Central memory CD8-positive, alpha-beta T cell (primary cell): Measurements from ENCODE around the gene PRKAR2B.

Experiments used
- ATAC-seq: fragments of 150-1000 bp; cut with Tn5 transposase; replicated peaks from 2 replicates; pipeline ENCODE4 v1.10.0; 2022; ENCODE audit warnings: mild to moderate bottlenecking, moderate FRiP score, moderate number of reproducible peaks; ENCODE audit not compliant: poor library complexity, severe bottlenecking; ENCODE audit errors: extremely low read depth
- DNase-seq, 2 donors: peaks; one replicate each; pipeline ENCODE4 v3.0.0; 2021; ENCODE audit warnings: low spot score in 2 of 2
- H3K27ac Mint-ChIP-seq: one replicate; pipeline ENCODE4 v1.8.0; 2022; ENCODE audit warnings: low read depth, mild to moderate bottlenecking, moderate library complexity, mixed read lengths
- H3K27me3 Mint-ChIP-seq: one replicate; pipeline ENCODE4 v1.8.0; 2022; ENCODE audit warnings: mixed read lengths
- H3K36me3 Mint-ChIP-seq: one replicate; pipeline ENCODE4 v1.8.0; 2022; ENCODE audit warnings: mild to moderate bottlenecking, moderate library complexity, mixed read lengths; ENCODE audit not compliant: insufficient read depth
- H3K4me1 Mint-ChIP-seq: one replicate; pipeline ENCODE4 v1.8.0; 2022; ENCODE audit warnings: mixed read lengths
- H3K4me3 Mint-ChIP-seq: one replicate; pipeline ENCODE4 v1.8.0; 2022; ENCODE audit warnings: mild to moderate bottlenecking, moderate library complexity, mixed read lengths
- H3K9me3 Mint-ChIP-seq: one replicate; pipeline ENCODE4 v1.8.0; 2022; ENCODE audit warnings: mixed read lengths

PRKAR2B gene

DNA sequence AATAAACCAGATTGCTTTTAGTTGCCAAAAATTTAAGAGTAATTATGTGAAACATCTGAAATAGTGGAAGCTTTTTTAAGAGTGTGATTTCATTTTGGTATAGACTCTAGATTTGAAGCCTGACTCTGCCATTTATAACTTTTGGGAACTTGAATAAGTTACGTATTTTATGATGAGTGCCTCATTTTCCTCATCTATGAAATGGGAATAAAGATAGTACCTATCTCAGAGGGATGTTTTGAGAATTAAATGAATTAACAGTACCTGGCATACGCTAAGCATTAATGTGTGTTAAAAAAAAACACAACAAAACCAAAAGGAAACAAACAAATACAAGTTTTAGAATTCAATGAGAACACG, 12.9 kb downstream of the PRKAR2B start:
- no peak for ATAC-seq
- no peak overlapping the region for H3K27ac Mint-ChIP-seq
- DNase-seq, result no peak
- no peaks in the 10 kb centered on the region for H3K9me3 Mint-ChIP-seq
- no peaks in the 10 kb centered on the region for H3K36me3 Mint-ChIP-seq
- H3K4me3 Mint-ChIP-seq, result no peak overlapping the region
- peaks cover 36% of the 10 kb centered on the region for H3K27me3 Mint-ChIP-seq
- H3K4me1 Mint-ChIP-seq, result no peaks in the 10 kb centered on the region

DNA sequence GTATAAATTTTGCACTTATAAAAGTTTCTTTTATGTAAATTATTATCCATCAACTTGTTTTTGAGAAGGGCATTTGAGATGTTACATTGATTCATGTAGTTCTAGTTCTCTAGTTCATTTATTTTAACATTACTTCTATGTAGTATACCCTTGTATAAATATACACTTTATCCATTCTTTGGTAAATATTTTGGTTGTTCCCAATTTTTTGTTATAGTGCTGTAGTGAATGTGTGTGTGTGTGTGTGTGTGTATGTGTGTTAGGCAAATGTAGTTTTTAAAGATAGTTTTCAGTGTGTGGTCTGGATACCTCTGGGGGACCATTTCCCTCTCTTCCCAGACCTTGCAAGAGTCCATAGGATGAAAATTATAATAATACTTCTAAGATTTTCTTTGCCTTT, 15.0 kb downstream of the PRKAR2B start:
- DNase-seq, result no peak
- Mint-ChIP-seq H3K27ac (no peak overlapping the region), H3K9me3 (no peaks in the 10 kb centered on the region), H3K4me1 (no peaks in the 10 kb centered on the region), H3K36me3 (no peaks in the 10 kb centered on the region), H3K27me3 (peaks cover 49% of the 10 kb centered on the region), H3K4me3 (no peak overlapping the region)
- ATAC-seq, result no peak

DNA sequence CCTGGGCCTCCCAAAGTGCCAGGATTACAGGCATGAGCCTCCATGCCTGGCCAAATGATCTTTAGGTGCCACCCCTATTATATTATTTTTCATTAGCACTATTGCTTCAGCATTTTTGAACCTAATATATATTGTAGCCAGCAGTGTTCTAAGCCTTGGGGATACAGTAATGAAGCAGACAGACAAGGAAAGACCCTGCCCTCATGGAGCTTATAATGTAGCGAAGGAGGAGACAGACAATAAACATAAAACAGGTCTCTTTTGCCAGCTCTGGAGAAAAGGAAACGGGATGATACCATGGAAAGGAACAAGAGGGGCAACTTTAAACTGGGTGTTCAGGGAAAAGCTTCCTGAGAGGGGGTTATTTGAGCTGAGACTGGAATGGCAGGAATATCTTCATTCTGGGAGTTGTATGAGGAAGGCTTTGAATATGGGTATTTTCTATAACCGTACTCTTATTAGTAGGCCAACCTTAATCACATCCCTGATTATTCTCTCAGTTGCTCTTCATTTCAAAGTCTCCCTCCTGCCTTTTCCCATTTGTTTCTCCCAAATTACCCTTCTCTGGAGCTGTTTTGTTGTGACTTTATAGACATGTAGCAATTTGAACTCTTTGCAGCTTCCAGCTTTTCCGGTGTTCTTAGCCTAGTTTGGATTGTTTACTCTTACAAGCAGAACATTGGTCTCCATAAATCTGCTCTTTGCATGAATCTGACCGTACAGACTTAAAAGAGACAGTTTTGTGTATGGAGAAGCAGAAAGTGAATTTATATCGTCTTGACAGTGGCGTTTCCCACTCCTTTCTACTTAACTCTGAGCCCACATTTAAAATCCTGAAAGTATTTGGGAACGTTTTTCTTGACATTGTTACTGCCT, 19.0 kb downstream of the PRKAR2B start:
- Mint-ChIP-seq H3K27ac (no peak overlapping the region), H3K9me3 (no peaks in the 10 kb centered on the region), H3K4me3 (no peak overlapping the region), H3K36me3 (no peaks in the 10 kb centered on the region), H3K27me3 (peaks cover 49% of the 10 kb centered on the region), H3K4me1 (no peaks in the 10 kb centered on the region)
- ATAC-seq (no peak), DNase-seq (no peak)

DNA sequence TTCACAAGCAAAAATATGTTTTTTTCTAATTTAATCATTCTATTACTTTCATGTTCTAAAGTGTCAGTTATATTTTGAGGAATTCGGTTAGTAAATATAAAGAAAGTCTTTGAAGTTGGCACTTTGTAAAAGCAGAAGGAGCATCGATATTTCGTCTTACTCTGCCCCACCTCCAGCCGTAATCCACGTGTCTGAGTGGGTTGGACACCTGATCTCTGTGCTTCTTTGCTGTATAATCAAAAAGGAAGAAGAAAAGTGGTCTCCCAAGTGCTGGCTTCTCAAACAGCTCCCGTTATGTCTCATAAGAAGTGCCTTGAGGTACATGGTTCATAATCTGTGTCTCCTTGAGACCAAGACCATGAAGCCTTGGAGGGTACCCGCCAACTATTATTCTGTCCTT, 19.8 kb downstream of the PRKAR2B start:
- H3K27me3 Mint-ChIP-seq, result peaks cover 52% of the 10 kb centered on the region
- H3K36me3 Mint-ChIP-seq, result peaks cover under 1% of the 10 kb centered on the region
- H3K27ac Mint-ChIP-seq, result no peak overlapping the region
- no peaks in the 10 kb centered on the region for H3K4me1 Mint-ChIP-seq
- DNase-seq (no peak), ATAC-seq (no peak)
- H3K9me3 Mint-ChIP-seq, result no peaks in the 10 kb centered on the region
- no peak overlapping the region for H3K4me3 Mint-ChIP-seq

DNA sequence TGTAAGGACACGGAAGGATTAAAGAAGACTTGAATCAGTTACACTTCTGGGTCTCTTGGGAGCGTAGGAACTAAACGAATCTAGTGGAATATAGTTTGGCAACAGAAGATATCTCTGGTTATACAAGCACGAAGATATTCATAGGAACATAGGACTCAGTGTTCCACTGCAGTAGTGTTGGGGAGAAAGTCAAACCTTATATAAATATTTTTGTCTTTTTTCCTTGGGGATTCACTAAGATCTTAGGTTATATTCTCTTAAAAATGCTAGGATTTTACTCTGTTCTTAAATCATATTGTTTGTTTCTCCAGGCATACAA, 21.4 kb downstream of the PRKAR2B start:
- no peaks in the 10 kb centered on the region for H3K9me3 Mint-ChIP-seq
- no peak for ATAC-seq

DNA sequence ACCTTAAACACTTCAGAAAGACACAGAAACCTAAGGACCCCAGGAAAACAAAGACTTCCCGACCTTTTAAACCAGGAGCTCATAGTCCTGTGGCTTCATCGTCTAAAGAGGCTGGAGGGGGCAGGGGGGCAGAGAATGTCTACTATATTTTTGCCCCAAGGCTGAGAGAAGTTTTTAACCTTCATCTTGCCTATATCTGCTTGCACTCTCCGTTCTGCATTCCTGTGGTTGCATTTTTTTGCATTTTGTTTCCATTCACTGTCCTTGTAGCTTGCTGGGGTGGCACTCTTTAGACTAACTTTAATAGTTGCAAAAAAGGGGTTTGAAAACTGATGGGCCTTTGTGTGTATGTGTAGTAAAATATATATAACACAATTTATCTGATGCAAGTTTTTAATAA, 23.7 kb downstream of the PRKAR2B start:
- ATAC-seq (no peak), DNase-seq (no peak)
- no peak overlapping the region for H3K4me3 Mint-ChIP-seq
- no peaks in the 10 kb centered on the region for H3K4me1 Mint-ChIP-seq
- peaks cover 2% of the 10 kb centered on the region for H3K36me3 Mint-ChIP-seq
- H3K9me3 Mint-ChIP-seq, result no peaks in the 10 kb centered on the region
- H3K27ac Mint-ChIP-seq, result no peak overlapping the region
- H3K27me3 Mint-ChIP-seq, result peaks cover 49% of the 10 kb centered on the region

More for the DNA sequence above, 21.4 kb downstream of the PRKAR2B start:
- Mint-ChIP-seq H3K4me3 (no peak overlapping the region), H3K4me1 (no peaks in the 10 kb centered on the region), H3K27ac (no peak overlapping the region), H3K27me3 (peaks cover 55% of the 10 kb centered on the region), H3K36me3 (peaks cover 2% of the 10 kb centered on the region)
- no peak for DNase-seq

DNA sequence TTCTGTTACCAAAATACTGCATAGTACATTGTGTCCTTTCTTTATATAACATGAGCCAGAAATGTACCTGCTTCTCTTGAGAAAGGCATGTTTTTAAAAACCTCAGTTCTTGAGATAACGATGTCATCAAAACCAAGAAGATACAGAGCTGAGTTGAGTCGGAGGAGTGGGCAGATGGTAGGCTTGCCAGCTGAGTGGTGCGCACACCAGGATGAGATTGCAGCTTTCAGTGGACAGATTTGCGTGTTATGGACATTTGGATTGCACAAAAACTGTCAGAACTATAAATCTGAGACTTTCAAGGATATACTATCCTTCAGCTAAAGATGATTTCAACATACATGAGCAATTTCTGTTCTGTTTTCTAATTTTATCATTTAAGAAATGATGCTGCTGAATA, 25.0 kb downstream of the PRKAR2B start:
- peaks cover 2% of the 10 kb centered on the region for H3K36me3 Mint-ChIP-seq
- H3K4me3 Mint-ChIP-seq, result no peak overlapping the region
- no peaks in the 10 kb centered on the region for H3K9me3 Mint-ChIP-seq
- H3K27ac Mint-ChIP-seq, result no peak overlapping the region
- no peaks in the 10 kb centered on the region for H3K4me1 Mint-ChIP-seq
- no peak for ATAC-seq
- H3K27me3 Mint-ChIP-seq, result peaks cover 39% of the 10 kb centered on the region
- DNase-seq, result no peak

DNA sequence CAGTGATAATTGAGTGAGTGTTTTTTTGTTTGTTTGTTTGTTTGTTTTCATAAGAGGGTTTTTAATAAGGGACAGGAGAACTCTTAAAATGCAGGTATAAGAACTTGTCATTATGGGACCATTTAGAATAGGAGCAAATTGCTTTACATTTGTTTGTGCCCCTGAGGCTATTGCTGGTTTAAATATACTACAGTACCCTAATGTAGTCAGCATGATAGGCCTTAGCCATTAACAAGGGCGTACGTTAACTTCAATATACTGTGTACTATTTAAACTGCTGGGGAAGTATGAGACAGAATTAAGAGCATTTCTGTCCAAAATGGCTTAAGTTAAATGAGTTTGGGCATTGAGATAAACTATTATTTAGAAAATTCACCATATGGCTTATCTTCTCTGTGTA, 26.2 kb downstream of the PRKAR2B start:
- H3K27me3 Mint-ChIP-seq, result peaks cover 31% of the 10 kb centered on the region
- peaks cover 2% of the 10 kb centered on the region for H3K36me3 Mint-ChIP-seq
- H3K9me3 Mint-ChIP-seq, result no peaks in the 10 kb centered on the region
- DNase-seq (no peak), ATAC-seq (no peak)
- no peaks in the 10 kb centered on the region for H3K4me1 Mint-ChIP-seq
- H3K4me3 Mint-ChIP-seq, result no peak overlapping the region
- H3K27ac Mint-ChIP-seq, result no peak overlapping the region

DNA sequence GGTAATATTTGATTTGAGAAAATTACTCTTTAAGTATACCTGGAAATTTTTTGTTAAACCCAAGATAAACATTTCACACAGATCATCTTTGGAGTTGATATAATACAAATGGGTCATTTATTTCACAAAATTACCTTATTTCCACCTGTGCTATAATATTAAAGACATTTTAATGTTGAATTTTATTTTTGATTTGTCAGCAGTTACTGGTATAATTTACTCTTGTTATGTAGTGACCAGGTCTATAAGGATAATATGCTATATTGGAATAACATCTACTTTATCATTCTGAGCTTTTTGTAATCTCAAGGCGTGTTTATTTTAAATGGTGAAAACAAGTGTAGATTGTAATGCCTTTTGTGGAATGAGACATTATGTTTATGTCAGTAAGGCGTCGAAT, 26.6 kb downstream of the PRKAR2B start:
- DNase-seq (no peak), ATAC-seq (no peak)
- H3K4me3 Mint-ChIP-seq, result no peak overlapping the region
- no peaks in the 10 kb centered on the region for H3K9me3 Mint-ChIP-seq
- H3K36me3 Mint-ChIP-seq, result peaks cover 2% of the 10 kb centered on the region
- H3K27ac Mint-ChIP-seq, result no peak overlapping the region
- peaks cover 27% of the 10 kb centered on the region for H3K27me3 Mint-ChIP-seq
- no peaks in the 10 kb centered on the region for H3K4me1 Mint-ChIP-seq

DNA sequence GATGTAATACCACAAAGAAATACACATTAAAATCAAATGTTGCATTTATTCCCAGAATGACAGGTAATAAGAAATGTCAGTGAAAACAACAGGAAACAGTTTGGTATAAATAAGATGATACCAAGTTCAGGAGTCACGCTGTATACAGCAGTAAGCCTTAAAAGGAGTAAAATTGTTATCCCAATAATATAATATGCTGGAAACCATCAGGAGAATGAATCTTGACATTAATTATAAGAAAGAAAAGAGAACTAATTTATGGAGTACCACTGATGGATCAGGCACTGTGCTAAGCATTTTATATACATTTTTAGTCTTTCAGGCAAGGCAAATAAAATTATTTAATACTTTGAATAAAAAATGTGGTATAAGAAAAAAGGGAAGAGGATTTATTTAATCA, 27.6 kb downstream of the PRKAR2B start:
- H3K36me3 Mint-ChIP-seq, result peaks cover 2% of the 10 kb centered on the region
- ATAC-seq (no peak), DNase-seq (no peak)
- no peaks in the 10 kb centered on the region for H3K4me1 Mint-ChIP-seq
- no peaks in the 10 kb centered on the region for H3K9me3 Mint-ChIP-seq
- H3K4me3 Mint-ChIP-seq, result no peak overlapping the region
- H3K27me3 Mint-ChIP-seq, result peaks cover 23% of the 10 kb centered on the region
- no peak overlapping the region for H3K27ac Mint-ChIP-seq

DNA sequence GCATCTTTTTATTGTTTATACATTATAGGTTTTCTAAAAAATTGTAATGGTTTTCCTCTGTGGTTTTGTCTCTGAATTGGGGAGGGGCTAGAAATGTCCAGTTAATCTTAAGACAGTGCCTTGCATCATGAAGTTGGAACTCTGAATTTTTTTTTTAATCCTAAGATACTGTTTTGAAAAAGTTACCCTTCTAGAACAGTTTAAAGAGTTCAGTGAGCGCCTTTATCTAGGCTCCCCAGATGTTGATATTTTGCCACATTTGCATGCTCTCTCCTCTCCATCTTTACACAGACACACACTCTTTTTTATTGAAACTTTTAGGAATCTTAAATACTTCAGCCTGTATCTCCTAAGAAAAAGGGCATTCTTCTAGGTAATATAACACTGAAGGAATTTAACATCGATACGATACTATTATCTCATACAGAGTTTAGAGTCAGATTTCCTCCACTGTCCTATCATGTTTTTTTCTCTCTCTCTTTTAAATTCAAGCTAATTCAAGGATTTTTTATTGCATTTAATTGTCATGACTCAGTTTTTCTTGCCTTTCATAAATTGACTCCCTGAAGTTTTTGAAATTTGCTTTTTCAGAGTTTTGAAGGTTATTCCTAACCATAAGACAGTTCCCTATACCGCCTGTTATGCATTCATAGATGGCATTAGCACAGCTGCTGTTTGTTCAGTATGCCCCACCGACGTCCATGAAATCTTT, 31.5 kb downstream of the PRKAR2B start:
- Mint-ChIP-seq H3K27me3 (peaks cover 8% of the 10 kb centered on the region), H3K36me3 (no peaks in the 10 kb centered on the region), H3K4me1 (no peaks in the 10 kb centered on the region), H3K9me3 (no peaks in the 10 kb centered on the region), H3K27ac (peak overlapping the region; percentile 16), H3K4me3 (no peak overlapping the region)
- no peak for DNase-seq
- ATAC-seq, result no peak

DNA sequence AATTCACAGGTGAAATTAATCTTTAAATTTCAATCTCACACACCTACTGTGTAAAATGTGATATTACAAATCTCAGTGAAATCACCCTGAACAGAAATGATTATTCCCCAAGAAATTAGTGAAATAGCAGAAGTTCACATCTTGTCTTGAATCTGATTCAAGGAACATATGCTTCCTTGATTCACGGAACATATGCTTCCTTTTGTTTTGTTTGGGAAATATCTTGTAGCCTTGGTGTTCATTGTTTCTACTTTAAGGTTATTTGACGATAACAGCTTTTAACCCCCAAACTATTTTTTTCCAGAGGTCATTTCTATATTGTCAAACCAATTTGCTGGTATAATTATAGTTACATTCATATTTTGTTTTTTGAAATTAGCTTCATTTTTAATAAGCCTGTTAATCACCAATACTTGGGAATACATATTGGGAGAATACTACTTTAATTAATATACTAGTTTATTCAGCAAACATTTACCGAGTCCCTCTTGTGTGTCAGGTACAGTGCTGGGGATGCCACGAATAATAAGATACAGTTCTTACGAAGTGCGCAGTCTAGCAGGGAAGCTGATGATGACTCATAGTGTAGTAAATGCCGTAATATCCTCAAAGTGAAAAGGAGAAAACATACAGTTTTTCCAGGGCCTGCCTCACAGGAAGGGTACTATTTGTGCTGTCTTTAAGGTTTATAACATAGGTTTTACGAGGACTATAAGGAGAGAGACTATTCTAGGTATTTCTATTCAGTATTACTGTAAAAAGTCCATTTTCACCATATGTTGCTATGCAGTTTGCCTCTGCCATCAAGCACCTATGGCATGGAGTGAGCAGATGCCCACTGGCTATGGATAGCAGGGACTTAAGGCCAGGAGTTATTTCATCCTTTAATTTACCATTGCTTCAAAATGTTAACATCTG, 32.5 kb downstream of the PRKAR2B start:
- ATAC-seq, result no peak
- Mint-ChIP-seq H3K4me3 (no peak overlapping the region), H3K36me3 (no peaks in the 10 kb centered on the region), H3K9me3 (no peaks in the 10 kb centered on the region), H3K27me3 (no peaks in the 10 kb centered on the region), H3K27ac (no peak overlapping the region), H3K4me1 (no peaks in the 10 kb centered on the region)
- DNase-seq, result no peak
